Measurements from ENCODE around the gene CDH4. TPM values are rescaled to one million over a fixed set of nuclear protein-coding genes. Genes with fewer than 3 reads are reported as not detected.
A peak's percentile ranks its signal among the peaks of the same experiment; 100 is the strongest.

Gene CDH4
- total RNA-seq, 1 donor from 2014 or later, result 0.17 TPM

DNA sequence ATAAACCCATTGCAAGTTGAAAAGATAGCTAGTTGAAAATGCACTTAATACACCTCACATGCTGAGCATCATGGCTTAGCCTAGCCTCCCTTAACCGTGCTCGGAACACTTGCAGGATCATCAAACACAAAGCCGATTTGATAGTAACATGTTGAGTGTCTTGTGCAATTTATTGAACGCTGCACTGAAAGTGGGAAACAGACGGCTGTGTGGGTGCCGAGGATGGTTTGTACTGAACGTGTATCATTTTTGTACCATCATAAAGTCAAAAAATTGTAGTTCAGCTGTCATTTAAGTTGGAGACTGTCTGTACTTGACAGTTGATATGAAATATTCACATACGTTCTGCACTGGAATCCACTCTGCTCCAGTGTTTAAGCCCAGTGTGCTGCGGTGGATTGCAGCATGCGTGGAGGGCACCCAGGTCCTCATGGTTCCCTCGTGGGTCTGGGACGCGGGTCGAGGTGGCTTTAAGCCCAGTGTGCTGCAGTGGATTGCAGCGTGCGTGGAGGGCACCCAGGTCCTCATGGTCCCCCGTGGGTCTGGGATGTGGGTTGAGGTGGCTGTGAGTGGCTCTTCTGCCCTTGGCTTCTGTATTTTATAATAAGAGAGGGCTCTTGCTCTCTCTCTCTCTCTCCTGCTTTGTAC is 77.0 kb downstream of the CDH4 start:
- DNase-seq, result no peak

DNA sequence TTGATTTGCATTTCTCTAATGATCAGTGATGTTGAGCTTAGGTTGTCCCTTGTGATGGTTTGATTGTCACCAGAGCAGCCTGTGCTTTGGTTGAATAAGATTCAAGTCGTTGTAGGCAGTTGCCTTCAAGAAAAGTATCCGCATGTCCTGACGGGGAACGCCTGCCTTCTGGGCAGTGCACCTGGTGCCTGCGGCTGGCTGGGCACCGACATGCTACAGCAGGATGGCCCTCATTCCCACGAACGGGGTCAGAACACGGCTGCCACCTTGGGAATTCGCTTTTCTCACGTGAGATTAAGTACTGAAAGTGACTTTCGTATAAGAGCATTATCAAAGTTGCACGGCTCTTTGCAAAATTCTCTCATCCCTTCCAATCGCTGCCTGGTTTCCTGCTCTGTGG is 78.4 kb downstream of the CDH4 start:
- DNase-seq, result no peak

DNA sequence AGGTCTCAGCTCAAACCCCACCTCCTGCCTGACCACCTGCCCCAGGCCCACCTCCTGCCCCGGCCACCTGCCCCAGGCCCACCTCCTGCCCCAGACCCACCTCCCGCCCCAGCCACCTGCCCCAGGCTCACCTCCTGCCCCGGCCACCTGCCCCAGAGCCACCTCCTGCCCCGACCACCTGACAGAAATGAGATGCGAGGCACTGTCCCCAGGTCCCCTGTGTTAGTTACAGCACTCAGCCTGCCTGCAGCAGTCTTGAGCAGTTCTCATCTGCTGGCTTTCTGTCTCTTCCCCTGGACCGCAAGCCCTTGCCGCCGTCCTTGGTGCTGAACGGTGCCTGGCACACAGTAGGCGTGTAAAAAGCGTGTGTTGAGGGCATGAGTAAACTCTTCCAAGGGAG is 79.5 kb downstream of the CDH4 start:
- DNase-seq, result peak; percentile 7

DNA sequence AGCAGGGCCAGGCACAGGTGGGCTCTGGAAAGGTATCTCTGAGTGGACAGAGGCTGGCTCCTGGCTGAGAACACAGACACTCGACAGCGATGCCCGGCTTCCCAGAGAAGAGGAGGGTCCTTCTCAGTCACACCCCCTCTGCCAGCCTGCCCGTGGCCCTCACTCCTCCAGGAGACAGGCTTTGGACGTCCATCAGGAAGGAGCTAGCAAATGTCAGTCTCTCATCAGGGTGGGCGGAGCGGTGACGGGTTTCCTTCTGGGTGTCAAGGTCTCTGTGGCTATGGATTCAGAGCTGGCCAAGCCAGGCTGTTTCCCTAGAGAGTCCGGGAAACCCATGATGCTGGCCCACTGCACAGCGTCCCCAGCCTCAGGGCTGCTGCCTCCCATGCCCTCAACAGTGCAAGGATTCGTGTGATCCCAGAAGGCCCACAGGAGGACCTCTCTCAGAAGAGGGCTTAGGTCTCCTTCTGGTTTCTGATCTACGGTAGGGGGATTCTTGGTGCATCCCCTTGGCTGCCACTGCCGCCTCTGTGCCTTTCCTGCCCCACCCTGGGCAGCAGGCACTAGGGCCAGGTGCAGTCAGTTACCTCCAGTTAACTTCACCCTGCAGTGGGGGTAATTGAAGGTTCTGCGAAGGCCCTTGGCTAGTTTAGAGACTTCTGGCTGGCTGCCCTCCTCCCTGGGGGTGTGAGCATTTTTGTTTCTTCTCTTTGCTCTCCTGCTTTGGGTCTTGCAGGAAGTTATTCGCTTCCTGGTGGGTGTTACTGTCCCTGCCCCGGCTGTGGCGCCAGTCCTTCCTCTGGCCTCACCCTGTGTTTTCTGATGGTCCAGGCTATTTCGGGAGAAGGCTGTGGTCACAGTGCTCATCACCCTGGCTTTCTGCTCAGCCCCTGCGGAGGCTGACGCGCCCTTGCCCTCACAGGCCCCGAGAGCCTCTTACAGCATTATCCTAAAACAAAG is 80.2 kb downstream of the CDH4 start:
- DNase-seq, result no peak

DNA sequence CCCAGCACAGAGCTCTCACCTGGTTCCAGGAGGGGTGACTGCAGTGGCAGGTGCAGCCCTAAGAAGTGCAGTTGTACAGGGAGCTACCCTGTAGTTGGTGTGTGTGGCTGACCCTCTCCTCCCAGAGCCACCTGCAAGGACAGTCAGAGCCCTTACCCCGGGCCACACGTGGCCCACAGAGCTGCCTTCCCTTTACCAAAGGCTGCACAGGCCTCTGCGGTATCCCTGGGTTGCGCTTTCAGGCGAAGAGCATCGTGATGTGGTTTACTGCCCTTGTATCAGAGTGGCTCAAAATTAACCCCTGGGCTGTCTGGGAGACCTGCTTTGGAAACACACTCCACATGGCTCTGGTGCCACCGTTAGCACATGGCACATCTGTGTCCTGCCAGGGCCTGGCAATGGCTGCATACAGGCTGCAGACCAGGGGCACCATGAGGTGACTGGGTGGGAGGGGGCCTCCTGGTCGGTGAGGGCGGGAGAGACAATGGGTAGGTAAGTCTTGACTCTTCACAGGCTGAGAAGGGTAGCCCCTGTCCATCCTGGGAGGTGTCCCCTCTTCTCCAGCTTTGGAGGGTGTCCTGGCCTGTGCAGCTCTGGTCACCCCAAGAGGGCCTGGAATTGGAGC is 81.5 kb downstream of the CDH4 start:
- no peak for DNase-seq

DNA sequence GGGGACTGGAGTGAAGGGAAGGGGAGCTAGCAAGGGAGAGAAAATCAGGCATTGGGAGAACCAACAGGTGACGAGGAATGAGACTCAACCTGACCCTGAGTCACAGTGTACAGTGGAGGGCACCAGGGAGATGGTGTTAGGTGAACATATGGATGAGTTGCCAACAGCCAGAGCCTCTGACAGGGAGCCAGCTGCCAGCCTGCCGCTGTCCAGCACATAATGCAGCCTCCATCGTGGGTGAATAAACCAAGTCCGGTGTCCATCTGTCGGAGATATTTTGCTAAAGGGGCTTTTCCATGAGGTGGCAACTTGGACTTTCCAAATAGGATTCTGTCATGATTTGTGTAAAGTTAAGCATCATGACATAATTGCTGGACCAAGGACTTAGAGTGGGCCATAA is 88.1 kb downstream of the CDH4 start:
- DNase-seq, result no peak

DNA sequence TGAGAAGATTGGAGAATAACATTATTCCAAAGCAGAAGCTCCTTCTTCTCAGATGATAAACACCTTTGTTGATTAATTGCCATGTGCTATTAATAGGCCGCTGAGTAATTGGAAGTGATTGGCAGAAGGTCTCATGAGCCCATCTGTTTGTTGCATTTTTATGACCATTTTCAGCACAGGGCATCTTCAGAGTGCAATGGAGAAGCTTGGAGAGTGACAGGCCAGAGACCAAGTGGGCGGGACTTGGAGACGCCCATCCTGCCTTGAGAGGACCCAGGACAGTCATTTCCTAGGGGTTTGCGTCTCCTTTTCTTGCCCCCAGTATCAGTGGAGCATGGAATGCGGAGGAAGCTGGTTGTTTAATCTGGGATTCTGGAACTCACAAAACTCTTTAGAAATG is 89.5 kb downstream of the CDH4 start:
- no peak for DNase-seq

DNA sequence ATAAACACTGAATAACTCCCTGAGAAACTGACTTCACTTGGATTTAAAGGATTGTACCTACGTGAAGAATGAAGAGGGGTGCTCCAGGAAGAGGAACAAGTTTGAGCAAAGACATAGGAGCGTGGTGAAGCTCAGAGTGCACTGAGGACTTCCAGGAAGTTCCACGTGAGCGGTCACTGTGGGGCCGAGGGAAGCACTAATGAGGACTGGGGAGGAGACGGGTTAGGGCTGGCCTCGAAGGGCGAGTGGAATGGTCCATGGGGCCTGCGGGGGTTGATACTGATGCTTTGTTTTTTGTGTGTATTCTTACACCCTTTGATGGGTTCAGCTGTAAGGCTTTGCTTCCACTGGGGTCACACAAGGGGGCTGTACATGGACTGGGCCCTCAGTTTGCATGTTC is 91.9 kb downstream of the CDH4 start:
- no peak for DNase-seq

DNA sequence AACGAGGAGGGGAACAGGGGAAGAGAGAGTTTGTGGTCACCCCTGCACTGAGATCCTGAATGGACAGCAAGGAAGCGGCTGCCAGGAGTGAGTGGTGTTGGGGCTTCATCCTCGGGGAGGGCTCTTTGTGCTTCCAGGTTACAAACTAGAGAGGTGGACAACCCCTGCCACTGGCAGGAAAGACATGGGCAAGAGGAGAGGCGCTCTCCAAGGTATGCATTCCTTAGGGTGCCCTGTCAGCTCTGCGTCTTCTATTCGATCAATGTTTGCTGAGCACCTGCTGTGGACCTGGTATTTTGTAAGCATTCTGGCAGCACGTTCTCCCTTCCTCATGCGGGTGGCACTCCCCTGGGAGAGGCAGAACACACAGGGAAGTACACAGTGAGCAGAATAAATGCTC is 93.6 kb downstream of the CDH4 start:
- DNase-seq, result no peak

DNA sequence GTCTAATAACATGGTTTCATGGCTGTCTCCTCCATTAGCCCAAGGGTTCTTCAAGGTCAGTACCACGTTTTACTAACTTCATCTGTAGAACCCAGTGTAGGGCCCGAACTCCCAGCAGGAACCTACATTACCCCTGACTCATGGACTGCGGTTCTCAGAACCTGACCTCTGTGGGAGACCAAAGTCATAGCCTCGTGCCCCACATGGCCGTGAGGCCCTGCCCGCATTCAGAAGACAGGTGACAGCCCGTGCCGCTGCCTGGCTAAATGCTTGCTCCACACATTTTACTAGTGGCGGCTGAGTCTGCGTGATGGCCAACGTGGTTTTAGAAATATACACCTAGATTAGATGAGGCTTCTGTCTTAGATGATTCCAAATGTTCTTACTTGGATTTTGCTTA is 94.9 kb downstream of the CDH4 start:
- no peak for DNase-seq

DNA sequence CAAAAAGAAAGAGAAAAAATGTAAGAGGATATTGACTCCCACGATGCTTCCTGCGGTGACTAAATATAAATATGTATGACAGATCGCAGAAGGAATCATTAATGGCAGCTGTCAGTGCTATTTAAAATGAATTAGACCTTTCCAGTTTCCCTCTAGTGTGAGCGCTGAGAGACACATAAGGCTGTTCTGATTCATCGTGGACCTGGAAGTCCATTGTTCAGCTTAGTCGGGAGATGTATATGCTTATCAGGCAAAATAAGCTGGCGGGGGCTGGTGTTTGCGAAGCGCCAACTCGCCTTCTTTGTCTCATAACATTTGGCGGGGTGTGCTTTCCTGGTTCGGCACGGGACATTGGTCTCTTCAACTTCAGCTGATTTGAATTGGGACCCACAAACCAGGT is 95.4 kb downstream of the CDH4 start:
- DNase-seq, result peak; percentile 27

DNA sequence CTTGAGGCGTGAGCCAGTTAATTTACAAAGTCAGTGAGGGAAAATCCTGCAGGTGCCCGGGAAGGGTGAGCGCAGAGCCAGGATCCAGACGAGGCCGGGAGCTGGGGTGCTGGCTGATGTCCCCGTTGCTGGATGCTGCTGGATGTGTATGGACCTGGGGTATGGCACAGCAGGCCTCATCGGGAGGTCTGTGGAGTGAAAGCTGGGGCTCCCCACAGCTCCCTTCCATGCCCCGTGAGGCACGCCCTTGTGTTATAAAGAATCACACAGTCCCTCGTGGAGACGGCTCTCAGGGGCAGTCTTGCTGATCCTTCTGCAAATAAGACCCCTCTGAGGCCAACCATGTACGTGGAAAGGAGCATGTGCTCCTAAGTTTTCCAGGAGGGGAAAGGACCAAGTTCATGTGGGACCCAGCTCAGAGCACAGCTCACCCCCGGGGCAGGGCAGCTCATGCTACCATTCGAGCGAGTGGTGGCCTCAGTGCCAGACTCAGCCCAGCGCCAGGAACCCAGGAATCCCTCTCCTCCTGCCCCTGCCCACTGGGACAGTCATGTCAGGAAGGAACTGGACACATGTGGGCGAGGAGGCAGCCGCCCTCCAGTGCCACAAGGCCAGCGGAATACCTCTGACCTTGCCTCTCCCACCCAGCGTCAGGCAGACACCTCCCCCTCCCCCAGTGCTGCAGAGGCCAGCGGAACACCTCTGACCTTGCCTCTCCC is 97.5 kb downstream of the CDH4 start:
- no peak for DNase-seq

DNA sequence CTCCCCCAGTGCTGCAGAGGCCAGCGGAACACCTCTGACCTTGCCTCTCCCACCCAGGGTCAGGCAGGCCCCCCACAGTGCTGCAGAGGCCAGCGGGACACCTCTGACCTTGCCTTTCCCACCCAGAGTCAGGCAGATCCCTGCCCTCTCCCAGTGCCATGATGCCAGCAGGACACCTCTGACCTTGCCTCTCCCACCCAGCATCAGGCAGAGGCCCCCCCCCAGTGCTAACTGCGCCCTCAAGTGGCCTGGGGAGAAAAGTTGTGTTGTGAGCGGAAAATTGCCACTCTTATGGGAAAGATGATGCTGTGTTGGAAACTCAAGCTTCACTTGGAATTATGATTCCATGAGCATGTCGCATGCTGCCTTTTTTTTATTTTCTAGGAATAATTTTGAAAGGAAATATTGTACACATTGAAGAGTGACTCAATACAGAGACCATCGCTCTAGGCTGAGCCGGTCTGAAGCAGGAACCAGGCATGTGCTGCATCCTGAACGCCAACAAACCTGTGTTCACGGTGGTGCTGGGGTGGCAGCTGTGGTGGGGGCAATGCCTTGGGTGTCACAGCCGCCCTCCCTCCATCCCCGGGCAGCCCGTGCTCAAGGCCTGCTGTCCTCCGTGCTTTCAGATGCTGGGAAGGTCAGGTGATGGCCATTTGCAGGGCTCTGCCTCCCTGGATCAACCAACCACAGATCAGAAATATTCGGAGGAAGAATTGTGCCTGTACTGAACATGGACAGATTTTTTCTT is 98.6 kb downstream of the CDH4 start:
- DNase-seq, result no peak

DNA sequence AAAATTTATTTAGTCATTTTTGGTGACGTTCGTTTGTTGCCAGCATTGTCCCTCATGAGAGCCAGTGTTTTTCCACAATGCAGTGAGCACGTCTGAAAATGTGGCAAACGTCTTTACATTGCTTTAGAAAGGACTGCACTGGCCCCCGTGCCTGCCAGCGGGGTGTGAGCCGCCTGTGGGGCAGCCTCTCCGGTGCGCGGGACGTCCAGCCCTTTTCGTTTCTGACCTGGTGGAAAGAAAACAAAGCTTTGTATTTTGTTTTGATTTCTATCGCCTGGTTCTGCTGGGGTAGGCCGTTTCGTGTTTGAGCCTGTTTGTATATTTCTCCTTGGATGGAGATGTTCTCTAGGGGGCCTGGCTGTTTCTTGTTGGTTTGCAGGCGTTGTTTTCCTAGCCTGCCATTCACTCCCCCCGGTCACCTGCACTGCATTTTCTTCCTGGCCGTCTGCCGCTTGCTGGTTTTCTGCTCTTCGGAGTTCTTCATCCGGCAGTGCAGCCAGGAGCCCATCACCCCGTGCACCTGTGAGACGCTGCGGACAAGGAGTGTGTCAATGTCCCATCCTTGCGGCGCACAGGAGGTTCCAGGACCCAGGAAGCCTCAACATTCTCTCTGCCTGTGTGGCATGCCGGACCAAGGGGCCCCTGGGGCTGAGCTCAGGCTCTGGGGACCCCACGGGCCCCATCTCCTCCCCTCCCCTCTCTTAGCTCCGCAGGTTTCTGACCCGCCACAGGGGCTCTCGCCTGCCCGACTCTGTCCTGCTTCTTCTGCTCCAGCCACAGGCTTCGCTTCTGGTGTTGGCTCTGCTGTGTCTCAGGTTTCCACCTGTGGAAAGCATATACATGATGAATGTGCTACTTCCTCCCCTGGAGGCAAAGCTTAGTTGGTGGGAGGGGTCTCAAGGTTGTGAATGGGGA is 100.5 kb downstream of the CDH4 start:
- DNase-seq, result no peak

DNA sequence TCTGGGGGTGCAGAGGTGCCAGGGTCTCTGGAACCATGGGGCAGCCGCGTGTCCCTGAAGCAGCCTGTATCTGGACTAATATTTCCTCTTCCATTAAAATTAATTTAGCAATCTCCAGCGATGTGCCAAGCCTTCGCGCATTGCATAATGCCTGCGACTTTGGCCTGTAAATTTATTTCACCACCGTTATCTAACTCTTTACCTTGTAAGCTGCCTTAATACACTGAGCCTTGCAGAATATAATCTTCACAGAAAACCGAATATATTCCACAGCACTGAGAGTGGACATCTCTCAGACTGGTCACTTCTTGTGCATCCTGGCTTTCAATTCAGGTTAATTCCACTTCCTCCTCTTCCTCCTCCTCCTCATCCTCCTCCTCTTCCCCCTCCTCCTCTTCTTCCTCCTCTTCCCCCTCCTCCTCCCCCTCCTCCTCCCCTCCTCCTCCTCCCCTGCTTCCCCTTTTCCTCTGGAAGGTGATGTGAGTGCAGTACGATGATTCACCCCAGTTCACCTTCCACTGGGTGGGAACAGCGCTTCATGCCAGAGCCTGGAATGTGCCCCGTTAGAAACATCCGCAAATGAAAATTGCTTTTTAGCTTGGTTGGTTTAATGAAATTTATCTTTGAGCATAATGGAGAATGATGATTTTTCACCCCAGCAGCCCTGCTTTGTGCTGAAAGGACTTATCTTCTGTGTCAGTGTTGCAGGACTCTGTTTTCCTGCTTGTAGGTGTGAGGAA is 101.4 kb downstream of the CDH4 start:
- DNase-seq, result no peak

DNA sequence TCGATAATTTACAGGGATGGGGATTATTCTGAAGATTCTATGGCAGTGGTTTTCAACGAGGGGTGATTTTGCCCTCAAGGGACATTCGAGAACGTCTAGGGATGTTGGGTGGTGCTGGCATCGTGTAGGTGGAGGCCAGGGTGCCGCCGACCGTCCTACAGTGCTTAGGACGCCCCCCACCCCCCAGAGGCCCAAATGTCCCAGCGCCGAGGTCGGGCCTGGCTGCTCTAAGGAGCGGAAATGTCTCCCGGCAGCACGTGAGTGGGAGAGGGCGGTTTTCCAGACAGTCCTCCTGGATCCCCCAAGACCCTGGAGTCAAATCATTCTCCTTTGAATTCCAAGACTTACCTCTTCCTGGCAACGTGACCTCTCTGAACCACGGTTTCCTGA is 101.9 kb downstream of the CDH4 start:
- no peak for DNase-seq

DNA sequence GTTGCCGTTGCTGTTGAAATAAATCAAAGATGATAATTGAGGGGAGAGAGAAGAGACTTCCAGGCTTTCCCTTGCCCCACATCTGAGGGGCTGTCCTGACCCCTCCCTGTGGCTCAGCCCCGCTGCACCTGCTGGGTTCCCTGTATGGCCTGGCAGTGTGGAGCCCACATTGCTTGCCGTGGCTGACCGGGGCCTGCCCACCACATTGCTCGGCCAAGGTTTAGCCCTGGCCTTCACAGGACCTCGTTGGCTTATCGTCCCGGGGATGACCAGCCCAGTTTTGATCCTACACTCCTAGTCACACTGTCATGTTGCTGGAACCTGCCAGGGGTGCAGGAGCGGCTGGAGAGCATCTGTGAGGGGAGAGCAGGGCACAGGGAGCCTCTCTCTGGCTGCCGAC is 102.4 kb downstream of the CDH4 start:
- no peak for DNase-seq

DNA sequence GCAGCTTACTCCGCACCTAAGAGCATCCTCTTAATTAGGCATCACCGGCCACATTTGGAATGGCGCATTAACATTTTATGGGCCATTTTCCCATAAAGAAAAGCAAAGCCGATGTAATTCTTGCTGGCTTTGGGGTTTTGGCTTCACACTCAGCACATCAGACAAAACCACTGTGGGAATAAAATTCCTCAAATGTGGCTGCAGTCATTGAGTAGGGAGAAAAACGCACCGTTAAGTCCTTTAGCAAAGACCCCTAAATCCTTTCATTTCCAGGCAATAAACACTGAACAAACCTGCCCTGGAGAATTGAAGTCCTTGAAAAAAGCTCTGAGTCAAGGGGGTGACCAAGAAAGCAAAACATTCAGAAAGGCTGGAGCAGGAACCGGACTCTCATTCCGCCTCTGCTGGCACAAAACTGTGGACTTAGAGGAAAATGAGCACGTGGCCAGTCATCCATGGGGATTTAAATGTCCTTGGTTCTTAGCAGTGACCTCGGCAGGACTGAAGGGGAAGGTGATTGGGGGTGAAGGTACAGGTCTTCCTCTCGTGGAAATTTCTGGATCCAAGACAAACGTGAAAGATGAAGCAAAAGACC is 102.9 kb downstream of the CDH4 start:
- no peak for DNase-seq

DNA sequence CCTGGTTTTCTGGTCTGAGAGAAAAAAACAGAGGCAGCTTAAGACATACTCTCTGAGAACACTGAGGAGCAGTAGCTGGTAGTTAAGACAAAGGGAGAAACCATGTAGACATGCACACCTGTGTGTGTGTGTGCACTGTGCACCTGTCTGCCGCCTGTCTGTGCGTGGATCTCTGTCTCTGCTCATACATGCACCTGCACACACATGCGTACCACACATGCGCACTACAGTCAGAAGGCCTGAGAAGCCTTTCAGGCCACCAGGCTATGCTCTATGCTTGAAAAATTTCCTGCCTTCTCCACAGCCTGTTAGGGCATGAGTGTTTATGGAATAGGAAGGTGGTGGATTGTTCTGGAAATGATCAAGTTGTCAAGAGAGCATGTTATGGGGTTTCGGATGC is 103.5 kb downstream of the CDH4 start:
- no peak for DNase-seq

DNA sequence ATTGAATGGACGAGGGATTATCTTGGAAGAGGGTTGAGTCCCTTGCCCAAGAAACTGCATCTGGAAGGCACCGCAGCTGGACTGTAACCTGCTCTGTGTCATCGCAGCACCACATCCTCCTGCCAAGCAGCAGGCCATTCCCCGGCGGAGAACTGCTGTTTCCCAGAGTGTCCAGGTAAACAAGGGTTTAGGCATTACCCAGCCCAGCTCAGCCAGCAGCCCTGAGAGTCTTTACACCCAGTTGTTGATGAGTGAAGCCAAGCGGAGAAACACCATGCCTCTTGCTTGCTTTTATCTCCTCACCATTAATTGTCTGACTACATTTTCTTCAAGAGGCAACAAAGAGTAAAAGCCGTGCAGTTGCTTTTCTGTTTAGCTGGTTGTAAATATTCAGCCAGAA is 104.1 kb downstream of the CDH4 start:
- DNase-seq, result no peak

Data from dermis blood vessel endothelial cell (primary cell).